ENCODE results near the gene HOXA7.
A peak's percentile ranks its signal among the peaks of the same experiment; 100 is the strongest.

Gene HOXA7

DNA sequence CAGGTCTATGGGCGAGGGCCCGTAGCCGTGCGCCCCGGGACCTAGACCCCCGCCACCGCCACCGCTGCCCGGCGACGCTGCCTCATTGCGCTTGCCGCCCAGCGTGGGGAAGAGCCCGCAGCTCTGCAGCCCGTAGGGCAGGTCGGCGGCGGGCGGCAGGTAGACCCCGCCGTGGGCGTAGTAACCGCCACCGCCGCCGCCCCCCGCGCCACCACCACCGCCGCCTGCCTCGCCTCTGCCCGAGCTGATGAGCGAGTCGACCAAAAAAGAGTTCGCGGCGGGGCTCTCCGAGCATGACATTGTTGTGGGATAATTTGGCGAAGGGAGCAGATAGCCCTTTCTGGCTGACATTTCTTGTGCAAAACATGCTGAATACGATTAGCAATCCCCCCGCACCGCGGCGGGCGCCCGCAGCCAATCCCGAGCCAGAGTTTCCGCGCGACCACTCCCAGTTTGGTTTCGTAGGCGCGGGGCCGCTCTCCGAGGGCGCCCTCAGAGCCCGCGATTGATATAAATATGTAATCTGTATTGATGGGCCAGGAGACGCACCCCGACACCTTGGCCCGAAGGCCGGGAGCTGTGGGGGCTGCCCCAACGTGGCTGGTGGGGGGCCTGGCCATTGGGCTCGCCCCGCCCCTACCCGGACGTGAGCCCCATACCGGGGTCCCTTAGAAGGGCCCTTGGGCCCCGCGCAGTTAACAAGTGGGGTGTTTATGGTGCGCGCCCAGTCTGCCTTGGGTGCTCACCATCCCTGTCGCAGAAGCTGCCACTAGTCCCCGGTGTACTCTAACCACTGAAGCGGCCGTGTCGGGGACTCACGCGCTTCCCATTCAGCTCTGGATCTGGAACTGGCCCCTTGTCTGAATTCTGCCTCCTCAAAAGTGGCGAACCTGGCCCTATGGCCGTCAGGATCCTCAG, 17.7 kb upstream of the HOXA7 start, which contains the start of gene HOXA10:
HOXA10 (minus strand) TSS at position 365 of the 918 bp plus-strand sequence; CDS start at position 351, 14 bp downstream.
- Histone ChIP-seq H3K27ac (peak within 1 kb of the TSS; percentile 47), H3K4me3 (ENCODE audit: low read depth in 1 of 2, low read length in 1 of 2) (peak within 1 kb of the TSS; percentile 40 to 67), H3K9me3 (no peaks in the 10 kb centered on the region), H3K36me3 (no peaks in the 10 kb centered on the region), H3K4me1 (ENCODE audit: control insufficient read depth in 1 of 2, insufficient read depth in 1 of 2, low read depth in 1 of 2, low read length in 1 of 2) (peaks cover 26 to 44% of the 10 kb centered on the region in 2 experiments), H3K27me3 (peaks cover 100% of the 10 kb centered on the region)
- TF ChIP-seq CTCF (IDR thresholded peaks at IDR 0.05), result no peak

DNA sequence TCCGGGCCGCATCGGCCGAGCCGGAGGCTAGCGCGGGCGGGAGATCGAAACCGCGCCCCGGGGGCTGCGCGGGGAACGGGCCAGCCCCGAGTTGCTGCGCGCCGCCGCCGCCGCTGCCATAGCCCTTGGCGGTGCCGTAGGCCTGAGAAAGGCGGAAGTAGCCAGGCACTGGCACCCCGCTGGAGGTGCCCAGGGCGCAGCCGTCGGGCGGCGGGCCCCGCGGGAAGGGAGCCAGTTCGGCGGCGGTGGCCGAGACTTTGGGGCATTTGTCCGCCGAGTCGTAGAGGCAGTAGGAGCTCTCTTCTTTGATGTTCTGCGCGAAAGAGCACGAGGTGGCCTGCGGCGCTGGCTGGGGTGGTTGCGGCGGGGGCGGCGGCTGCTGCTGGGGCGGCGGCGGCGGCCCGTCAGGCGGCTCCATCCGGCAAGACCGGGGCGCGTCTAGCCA, 17.1 kb upstream of the HOXA7 start:
- Histone ChIP-seq H3K27me3 (peaks cover 100% of the 10 kb centered on the region), H3K27ac (peak overlapping the region; percentile 47), H3K4me3 (ENCODE audit: low read depth in 1 of 2, low read length in 1 of 2) (peak overlapping the region; percentile 40 to 67), H3K36me3 (no peaks in the 10 kb centered on the region), H3K4me1 (ENCODE audit: control insufficient read depth in 1 of 2, insufficient read depth in 1 of 2, low read depth in 1 of 2, low read length in 1 of 2) (peaks cover 26 to 50% of the 10 kb centered on the region in 2 experiments), H3K9me3 (no peaks in the 10 kb centered on the region)
- TF ChIP-seq CTCF (IDR thresholded peaks at IDR 0.05), result no peak

DNA sequence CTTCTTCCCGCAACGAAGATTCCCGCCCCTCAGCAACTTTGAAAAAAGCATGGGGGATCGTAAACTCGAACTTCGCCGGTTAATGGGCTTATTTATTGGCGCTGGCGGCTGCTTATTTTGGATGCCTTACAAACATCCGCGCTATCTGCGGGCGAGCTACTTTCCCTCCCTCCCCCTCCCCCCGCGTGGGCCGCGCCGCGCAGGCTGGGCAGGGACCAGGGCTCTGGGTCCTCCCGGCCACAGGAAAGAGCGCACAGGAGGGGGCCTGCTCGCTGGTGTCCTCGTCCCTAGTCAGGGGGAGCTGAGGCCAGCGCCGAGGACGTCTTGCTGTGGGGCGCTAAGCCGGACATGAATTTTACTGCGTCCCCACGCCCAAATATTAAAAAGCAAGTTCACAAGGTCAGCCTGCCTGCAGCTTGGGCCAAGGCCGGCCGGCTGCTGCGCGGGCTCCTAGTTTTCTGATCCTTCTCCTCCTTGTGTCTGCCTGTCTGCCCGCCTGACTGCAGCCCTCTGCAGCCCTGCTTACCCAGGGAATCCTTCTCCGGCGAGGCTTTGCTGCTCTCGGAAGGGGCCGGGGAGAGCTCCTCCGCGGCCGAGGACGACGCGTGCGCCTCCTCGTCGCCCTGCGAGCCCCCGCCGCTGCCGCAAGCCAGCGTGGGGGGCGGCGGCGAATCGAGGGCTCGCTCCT, 16.5 kb upstream of the HOXA7 start:
- no peak for TF ChIP-seq CTCF (IDR thresholded peaks at IDR 0.05)
- Histone ChIP-seq H3K27me3 (peaks cover 100% of the 10 kb centered on the region), H3K9me3 (no peaks in the 10 kb centered on the region), H3K36me3 (no peaks in the 10 kb centered on the region), H3K4me1 (ENCODE audit: control insufficient read depth in 1 of 2, insufficient read depth in 1 of 2, low read depth in 1 of 2, low read length in 1 of 2) (peaks cover 26 to 56% of the 10 kb centered on the region in 2 experiments), H3K27ac (peak overlapping the region; percentile 47), H3K4me3 (ENCODE audit: low read depth in 1 of 2, low read length in 1 of 2) (peak overlapping the region; percentile 40 to 67)

GRCh38 chr7:27172315-27172774, 15.9 kb upstream of the HOXA7 start:
- Histone ChIP-seq H3K4me1 (ENCODE audit: control insufficient read depth in 1 of 2, insufficient read depth in 1 of 2, low read depth in 1 of 2, low read length in 1 of 2) (peaks cover 26 to 58% of the 10 kb centered on the region in 2 experiments), H3K27me3 (peaks cover 100% of the 10 kb centered on the region)

More at GRCh38 chr7:27172315-27172774, 15.9 kb upstream of the HOXA7 start:
- Histone ChIP-seq H3K4me3 (ENCODE audit: low read depth in 1 of 2, low read length in 1 of 2) (peak overlapping the region in 1 of 2 experiments; percentile 67), H3K36me3 (no peaks in the 10 kb centered on the region), H3K9me3 (no peaks in the 10 kb centered on the region), H3K27ac (no peak overlapping the region)
- TF ChIP-seq CTCF (IDR thresholded peaks at IDR 0.05), result no peak
